HG03175 (cell line): Measurements from ENCODE around the gene MAN1A2.
"Not testable (repeated sequence)": the region's sequence is repeated elsewhere in the genome, so short reads cannot be mapped to it uniquely, and the experiment has no call there.

Experiments
- ATAC-seq: cut with Tn5 transposase; IDR thresholded peaks from one replicate; pipeline ENCODE4 v1.9.1; 2021; ENCODE audit warnings: mild to moderate bottlenecking, moderate library complexity; ENCODE audit not compliant: unreplicated experiment

The MAN1A2 gene

GRCh38 chr1:117555806-117556205 lies 188.6 kb downstream of the MAN1A2 start:
- ATAC-seq = no peak

DNA sequence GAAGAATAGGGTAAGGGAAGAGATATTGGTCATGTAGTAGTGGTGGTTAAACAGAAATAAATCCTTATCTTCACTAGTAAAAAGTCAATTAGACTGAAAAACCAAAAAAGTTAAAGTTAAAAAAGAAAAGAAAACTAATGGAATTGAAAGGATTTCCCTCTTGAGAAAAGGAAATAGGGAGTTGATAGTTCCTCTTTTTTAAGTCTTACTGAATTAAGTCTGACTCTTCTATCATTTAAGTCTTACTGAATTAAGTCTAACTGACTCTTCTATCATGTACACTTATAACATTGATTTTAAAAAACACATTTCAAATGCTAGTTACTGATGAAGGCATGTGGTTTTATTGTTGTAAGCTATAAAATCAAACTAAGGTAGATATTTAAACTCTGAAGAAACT lies 189.1 kb downstream of the MAN1A2 start:
- no peak for ATAC-seq

- ATAC-seq = no peak
Observed at GRCh38 chr1:117556976-117557375, 189.7 kb downstream of the MAN1A2 start.

GRCh38 chr1:117558451-117558850 lies 191.2 kb downstream of the MAN1A2 start:
- not testable (repeated sequence) for ATAC-seq

DNA sequence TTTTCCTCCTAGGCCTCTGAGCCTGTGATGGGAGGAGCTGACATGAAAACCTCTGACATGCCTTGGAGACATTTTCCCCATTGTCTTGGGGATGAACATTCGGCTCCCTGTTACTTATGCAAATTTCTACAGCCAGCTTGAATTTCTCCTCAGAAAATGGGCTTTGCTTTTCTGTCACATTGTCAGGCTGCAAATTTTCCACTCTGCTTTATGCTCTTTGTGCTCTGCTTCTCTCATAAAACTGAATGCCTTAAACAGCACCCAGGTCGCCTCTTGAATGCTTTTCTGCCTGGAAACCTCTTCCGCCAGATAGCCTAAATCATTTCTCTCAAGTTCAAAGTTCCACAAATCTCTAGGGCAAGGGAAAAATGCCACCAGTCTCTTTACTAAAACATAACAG lies 191.9 kb downstream of the MAN1A2 start:
- ATAC-seq = no peak

- no peak for ATAC-seq
Observed at GRCh38 chr1:117559985-117560384, 192.7 kb downstream of the MAN1A2 start.

DNA sequence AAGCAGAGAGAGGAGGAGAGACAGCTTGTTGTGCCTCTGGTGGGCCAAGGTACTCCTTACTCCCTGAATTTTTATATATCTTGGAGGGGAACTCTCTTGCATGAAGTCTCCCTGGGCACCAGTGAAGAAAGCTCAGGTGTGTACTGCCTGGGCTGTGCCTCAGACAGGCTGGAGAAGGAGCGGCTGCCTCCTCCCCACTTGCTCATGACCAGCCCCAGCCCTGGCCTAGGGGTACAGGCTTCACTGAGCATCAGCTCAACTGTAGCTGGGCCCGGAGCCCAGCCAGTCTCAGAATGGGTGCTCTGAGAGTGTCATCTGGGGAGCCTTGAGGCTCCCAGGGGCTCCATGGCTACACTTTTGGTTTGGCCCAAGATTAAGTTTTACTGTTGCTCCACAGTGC lies 193.8 kb downstream of the MAN1A2 start:
- no peak for ATAC-seq

GRCh38 chr1:117561551-117561950 lies 194.3 kb downstream of the MAN1A2 start:
- no peak for ATAC-seq

DNA sequence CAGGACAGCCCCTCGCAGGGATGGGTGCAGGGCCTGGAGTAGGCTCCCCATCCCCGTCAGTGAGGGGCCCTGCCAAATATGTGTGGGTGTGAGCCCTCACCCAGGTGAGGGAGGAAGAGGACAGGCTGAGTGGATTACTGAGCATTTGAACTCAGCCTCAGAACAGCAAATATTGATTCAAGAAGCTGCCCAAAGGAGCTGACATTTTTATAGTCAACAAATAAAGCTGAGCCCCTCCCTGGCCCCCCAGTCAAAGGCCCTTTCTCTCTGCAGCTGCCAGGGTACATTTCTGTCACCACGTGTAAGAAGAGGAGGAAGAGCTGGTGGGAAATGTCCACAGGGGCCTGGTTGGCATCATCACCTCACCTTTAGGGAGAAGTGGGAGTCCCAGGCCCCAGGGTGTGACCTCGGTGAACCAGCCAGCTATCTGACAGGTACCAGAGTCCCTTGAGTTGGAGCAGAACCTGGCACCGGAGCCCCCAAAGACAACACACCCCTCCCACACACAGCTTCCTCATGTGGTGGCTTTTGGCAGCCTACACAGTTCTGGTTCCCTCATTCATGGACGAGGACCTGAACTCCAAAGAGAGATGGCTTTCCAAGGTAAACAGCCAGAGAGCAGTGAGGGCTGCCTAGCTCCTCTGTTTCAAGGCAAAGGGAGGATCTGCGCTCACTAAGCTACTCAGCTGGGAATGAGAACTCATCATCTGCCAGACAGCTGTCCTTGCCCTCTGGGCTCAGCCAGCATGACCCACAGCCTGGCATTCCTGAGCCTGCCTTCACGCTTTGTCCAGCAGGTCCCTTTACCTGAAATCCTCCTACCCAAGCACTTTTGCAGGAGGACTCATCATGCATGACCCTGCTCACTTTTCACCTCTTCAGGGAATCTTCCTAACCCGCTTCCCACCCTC lies 195.6 kb downstream of the MAN1A2 start:
- ATAC-seq = no peak

DNA sequence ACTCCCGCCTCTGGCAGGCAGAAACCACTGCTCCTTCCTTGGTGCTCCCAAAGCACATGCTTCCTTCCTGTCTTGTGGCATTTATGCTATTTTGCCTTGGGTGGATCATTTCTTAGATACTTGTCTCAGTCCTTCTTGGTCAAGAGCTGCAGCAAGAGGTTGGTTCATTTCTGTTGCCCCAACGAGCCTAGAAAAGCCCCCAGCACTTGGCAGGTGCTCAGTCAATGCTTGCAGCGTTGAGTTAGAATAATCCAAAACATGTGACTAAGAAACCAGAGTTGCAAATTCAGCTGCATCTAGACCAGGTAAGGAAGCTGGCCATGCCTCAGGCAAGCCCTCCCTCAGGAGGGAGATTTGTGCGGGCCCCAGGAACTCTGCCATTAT lies 196.2 kb downstream of the MAN1A2 start:
- ATAC-seq = no peak

- ATAC-seq = no peak
Observed at GRCh38 chr1:117564227-117565075, 197.2 kb downstream of the MAN1A2 start.

DNA sequence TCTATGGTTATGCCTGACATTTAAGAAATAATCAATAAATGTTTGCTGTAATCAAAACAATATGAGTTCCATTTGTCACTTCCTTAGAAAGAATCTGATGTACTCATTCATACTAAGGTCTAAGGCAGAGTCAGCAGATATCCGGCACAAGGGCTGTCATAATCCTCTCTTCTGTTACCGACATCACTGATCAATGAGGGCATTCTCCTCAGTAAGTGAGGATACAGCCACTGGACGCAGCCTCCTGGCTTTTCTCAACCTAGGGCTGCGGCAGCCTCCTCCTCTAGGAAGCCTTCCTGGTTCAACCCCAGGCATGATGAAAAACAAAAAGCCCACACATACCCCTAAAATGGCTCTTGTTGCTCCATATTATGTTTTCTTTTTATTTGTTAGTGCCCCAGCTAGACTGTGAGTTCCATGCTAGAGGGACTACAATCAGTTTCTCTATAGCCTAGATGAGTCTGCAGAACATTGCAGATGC lies 197.9 kb downstream of the MAN1A2 start:
- ATAC-seq = no peak

DNA sequence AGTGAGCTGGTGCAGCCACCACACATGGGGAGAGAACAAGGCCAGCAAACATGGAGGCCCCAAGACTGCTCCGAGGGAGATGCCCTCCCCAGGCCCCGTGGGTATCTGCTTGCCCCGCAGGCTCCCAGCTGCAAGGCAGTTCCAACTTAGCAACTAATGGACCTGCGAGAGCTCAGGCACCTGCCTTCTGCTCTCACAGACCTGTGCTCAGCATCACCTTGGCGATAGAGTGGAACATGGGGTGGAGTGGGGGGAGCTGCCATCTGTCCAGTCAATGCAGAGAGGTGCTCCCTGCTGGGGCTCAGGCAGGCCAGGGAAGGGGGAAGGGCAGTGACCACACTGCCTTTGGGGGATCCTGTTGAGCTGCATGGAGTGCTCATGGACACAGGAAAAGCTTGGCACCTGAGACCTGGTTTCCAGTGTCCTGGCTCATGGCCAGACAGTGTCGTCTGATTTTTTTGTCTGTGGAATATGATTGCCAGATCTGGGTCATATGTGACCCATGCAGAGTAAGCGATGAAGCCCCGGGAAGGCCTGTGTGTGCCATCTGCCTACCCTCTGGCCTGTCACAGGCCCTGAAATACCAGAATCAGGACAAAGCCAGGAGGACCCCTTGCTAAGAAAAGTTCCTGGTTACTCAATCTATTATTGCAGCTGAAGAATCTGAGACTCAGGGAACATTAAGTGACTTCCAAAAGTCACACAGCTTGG lies 198.7 kb downstream of the MAN1A2 start:
- no peak for ATAC-seq

DNA sequence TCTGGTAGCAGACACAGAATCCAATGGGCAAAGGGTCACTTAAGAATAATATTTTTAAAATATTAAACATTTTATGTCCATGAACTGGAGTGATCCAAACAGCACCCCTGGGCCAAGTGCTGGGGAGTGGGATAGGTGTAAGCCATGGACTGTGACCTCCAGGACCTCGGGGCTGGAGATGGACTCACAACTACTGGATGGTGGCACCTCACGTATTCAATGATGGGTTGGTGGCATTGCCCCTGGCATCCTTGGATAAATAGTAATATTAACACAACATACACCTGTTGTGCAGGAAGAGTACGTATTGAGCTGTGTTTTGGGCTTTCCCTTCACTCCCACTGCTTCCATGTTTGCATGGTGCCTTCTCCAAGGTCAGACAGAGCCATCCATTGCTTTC lies 199.3 kb downstream of the MAN1A2 start:
- ATAC-seq = no peak

DNA sequence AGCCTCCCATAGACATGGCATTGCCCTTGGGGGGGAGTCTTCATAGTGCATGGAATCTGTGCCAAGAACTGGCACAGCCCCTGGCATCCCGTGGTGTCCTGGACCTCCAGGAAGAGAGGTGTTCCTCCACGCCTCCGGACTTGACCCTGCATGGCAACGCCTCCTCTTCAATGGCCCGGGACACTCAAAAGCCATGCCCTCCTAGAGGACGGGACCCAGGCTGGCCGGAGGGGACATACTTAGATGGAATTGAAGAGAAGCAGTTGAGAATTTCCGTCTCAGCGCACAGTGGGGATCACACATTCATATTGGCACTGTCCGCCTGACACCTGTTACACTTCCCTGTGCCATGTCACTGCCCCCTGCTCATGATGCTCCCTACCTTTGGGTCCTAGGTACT lies 200.2 kb downstream of the MAN1A2 start:
- no peak for ATAC-seq

DNA sequence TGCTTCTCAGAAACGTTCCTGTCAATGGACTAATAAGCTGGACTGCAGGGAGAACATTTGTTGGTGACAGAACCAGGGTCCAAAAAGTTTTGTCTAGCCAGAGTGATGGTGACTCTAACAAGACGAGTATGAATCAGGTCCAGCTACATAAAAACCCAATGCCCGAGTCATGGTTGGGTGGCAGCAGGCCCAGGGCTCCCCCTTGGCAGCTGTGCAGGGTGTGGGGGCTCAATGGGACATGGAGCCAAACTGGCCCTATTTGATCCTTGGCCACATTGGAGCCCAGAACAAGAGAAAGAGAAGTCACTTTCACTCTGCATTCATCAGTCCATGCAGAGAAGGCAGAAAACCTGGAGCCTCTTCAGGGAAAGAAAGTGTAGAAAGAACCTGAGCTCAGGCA lies 200.7 kb downstream of the MAN1A2 start:
- no peak for ATAC-seq

GRCh38 chr1:117568999-117569398 lies 201.8 kb downstream of the MAN1A2 start:
- no peak for ATAC-seq

GRCh38 chr1:117569856-117570255 lies 202.6 kb downstream of the MAN1A2 start:
- no peak for ATAC-seq

DNA sequence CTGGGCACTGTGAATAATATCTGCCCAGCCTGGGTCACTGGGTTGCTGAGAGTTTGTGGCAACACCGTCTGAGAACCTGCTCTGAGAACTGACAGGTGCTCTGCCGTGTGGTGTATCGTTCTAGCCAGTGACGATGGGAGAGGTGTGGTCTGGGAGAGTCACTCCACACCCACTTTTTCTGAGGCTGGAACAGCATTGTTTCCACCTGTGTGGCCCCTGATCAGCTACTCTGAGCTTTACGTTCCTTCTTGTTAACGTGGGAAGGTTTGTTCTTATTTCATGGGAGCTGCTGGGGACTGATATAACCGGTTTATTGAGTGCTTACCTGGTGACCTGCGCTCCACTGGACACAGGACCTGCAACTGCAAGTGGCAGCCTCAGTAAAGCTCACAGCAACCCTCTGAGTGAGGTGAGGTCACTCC lies 203.8 kb downstream of the MAN1A2 start:
- ATAC-seq = no peak

GRCh38 chr1:117571496-117571895 lies 204.2 kb downstream of the MAN1A2 start:
- no peak for ATAC-seq

DNA sequence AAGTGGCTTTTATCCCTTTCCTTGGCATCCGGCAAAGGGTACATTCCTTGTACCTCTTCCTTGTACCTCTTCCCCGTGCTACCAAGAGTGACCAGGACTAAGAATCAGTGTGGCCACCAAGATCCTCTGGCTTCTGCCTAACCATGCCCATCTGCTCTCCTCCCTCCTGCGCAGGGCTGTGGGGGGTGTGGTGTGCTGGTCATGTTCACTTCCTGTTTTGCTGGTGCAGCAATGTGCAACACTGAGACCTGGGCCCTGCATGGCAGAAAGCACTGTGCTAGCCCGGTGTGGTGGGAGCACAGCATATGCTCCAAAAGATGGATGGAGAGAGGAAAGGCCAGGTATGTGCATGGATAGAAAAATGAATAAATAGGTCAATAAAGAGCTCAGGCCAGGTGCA lies 205.3 kb downstream of the MAN1A2 start:
- ATAC-seq = no peak
